ENCODE measurements around the gene BRSK2. TPM values are rescaled to one million over a fixed set of nuclear protein-coding genes. Genes with fewer than 3 reads are reported as not detected.

Gene BRSK2
- total and polyA plus RNA-seq, 9 of the 15 experiments (the other 6 are each of a cell fraction or from before 2014, with no cell fraction given) = 0.06 to 0.52 (median 0.18) TPM; not detected in 5

GRCh38 chr11:1351278-1351937, 38.3 kb upstream of the BRSK2 start (continued):
- TF ChIP-seq RUNX1 (IDR thresholded peaks at IDR 0.05; ENCODE audit: low read depth) (peak; percentile 32; the same call in 1 of the 2 replicates), ARID3B (CRISPR knock-in tag; IDR thresholded peaks at IDR 0.05; ENCODE audit: borderline replicate concordance) (no peak), ZNF785 (CRISPR knock-in tag; IDR thresholded peaks at IDR 0.05) (no peak), RBFOX2 (IDR thresholded peaks at IDR 0.05; ENCODE audit: low read depth, low read length) (peak; percentile 67), USF2 (CRISPR knock-in tag; IDR thresholded peaks at IDR 0.05) (no peak), GTF2A2 (tag; IDR thresholded peaks at IDR 0.05) (peak; percentile 94), NFIC (IDR thresholded peaks at IDR 0.05) (peak; percentile 23; the same call in 1 of the 2 replicates), THRA (IDR thresholded peaks at IDR 0.05) (no peak), ZNF197 (CRISPR knock-in tag; IDR thresholded peaks at IDR 0.05; ENCODE audit: low read depth) (no peak), SUPT5H (IDR thresholded peaks at IDR 0.05) (peak; percentile 72), ESRRA (IDR thresholded peaks at IDR 0.05; ENCODE audit: borderline replicate concordance, low read depth) (no peak; the same call in 1 of the 2 replicates), KDM1A (IDR thresholded peaks at IDR 0.05) (no peak), SIN3B (IDR thresholded peaks at IDR 0.05; ENCODE audit: low read depth) (no peak), PATZ1 (CRISPR knock-in tag; IDR thresholded peaks at IDR 0.05; ENCODE audit: borderline replicate concordance) (no peak), NFXL1 (CRISPR knock-in tag; IDR thresholded peaks at IDR 0.05) (no peak), E2F8 (IDR thresholded peaks at IDR 0.05; ENCODE audit: low read depth, partially characterized antibody) (no peak), SMC3 (conservative IDR thresholded peaks at IDR 0.05; ENCODE audit: insufficient read depth, low read depth, low read length) (no peak), ZNF75A (CRISPR knock-in tag; IDR thresholded peaks at IDR 0.05) (no peak), ZNF324 (CRISPR knock-in tag; IDR thresholded peaks at IDR 0.05) (no peak)

Measured in K562 (cell line).